Measurements from ENCODE around the gene UNC13C. TPM values are rescaled to one million over a fixed set of nuclear protein-coding genes. Genes with fewer than 3 reads are reported as not detected.

Gene UNC13C
- total RNA-seq, 1 donor from 2014 or later: not detected

DNA sequence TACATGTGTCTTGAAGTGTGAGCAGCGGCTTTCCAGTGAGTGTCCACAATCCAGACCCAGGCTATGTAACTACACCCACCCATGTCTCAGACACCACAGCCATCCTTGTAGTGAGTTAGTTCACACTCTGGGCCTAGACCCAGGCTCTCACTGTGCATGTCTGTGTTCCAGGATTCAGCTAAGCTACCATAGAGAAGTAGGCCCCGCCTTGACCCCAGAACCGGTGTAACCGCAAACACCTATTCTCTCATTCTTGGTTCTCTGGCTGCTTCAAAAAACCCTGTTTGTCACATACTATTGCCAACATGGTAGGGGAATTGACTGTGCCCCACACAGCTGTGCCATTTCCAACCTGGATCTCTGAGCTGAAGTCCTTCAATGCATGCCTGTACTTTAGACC, 657.9 kb downstream of the UNC13C start:
- Mint-ChIP-seq H3K27me3 (no peaks in the 10 kb centered on the region), H3K9me3 (peaks cover 16% of the 10 kb centered on the region), H3K4me1 (no peaks in the 10 kb centered on the region), H3K36me3 (ENCODE audit: low read depth) (no peaks in the 10 kb centered on the region), H3K27ac (no peak overlapping the region), H3K4me3 (no peak overlapping the region)
- ATAC-seq (ENCODE audit: low read depth) (no peak), DNase-seq (no peak)
- CTCF ChIA-PET: no interaction called here
- POLR2A ChIA-PET: no interaction called here
- intact Hi-C loops (cut with micrococcal nuclease): no loop called here
- TF ChIP-seq, protein P1, sequence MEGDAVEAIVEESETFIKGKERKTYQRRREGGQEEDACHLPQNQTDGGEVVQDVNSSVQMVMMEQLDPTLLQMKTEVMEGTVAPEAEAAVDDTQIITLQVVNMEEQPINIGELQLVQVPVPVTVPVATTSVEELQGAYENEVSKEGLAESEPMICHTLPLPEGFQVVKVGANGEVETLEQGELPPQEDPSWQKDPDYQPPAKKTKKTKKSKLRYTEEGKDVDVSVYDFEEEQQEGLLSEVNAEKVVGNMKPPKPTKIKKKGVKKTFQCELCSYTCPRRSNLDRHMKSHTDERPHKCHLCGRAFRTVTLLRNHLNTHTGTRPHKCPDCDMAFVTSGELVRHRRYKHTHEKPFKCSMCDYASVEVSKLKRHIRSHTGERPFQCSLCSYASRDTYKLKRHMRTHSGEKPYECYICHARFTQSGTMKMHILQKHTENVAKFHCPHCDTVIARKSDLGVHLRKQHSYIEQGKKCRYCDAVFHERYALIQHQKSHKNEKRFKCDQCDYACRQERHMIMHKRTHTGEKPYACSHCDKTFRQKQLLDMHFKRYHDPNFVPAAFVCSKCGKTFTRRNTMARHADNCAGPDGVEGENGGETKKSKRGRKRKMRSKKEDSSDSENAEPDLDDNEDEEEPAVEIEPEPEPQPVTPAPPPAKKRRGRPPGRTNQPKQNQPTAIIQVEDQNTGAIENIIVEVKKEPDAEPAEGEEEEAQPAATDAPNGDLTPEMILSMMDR (IDR thresholded peaks at IDR 0.05): no peak

DNA sequence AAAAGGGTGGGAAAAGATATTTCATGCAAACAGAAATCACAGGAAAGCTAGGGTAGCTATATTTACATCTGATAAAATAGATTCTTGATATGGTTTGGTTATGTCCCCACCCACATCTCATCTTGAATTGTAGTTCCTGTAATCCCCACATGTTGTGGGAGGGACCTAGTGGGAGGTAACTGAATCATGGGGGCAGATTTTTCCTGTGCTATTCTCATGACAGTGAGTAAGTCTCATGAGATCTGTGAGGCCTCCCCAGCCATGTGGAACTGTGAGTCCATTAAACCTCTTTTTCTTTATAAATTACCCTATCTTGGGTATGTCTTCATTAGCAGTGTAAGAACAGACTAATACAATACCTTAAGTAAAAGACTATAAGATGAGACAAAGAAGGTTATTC, 660.4 kb downstream of the UNC13C start:
- H3K36me3 Mint-ChIP-seq (ENCODE audit: low read depth): no peaks in the 10 kb centered on the region
- no peak for ATAC-seq (ENCODE audit: low read depth)
- TF ChIP-seq, protein P1 (IDR thresholded peaks at IDR 0.05): no peak
- CTCF ChIA-PET: no interaction called here
- no peak overlapping the region for H3K4me3 Mint-ChIP-seq
- H3K27me3 Mint-ChIP-seq: no peaks in the 10 kb centered on the region
- peaks cover 16% of the 10 kb centered on the region for H3K9me3 Mint-ChIP-seq
- intact Hi-C loops (cut with micrococcal nuclease): no loop called here
- POLR2A ChIA-PET: no interaction called here
- no peak overlapping the region for H3K27ac Mint-ChIP-seq
- H3K4me1 Mint-ChIP-seq: no peaks in the 10 kb centered on the region
- no peak for DNase-seq

DNA sequence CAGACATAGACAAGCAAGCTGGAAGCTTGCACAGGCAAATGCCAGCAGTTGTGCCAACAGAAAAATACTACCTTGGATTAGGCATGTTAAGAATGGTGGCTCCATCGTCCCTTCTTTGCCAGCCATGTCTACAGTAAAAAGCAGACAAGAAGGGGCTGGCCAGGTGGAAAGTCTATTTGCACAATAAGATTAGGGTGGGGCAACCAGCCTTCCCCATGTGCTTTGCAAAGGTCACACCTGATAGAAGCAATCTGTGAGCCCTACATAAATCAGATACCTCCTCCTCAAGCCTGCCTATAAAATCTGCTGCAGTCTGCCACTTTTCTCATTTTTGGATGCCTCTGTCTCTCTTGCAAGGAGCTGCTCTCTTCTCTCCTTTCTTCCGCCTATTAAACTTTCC, 662.6 kb downstream of the UNC13C start:
- DNase-seq (no peak), ATAC-seq (ENCODE audit: low read depth) (no peak)
- H3K36me3 Mint-ChIP-seq (ENCODE audit: low read depth): no peaks in the 10 kb centered on the region
- POLR2A ChIA-PET: no interaction called here
- H3K4me3 Mint-ChIP-seq: no peak overlapping the region
- TF ChIP-seq, protein P1 (IDR thresholded peaks at IDR 0.05): no peak
- peaks cover 16% of the 10 kb centered on the region for H3K9me3 Mint-ChIP-seq
- CTCF ChIA-PET: no interaction called here
- no peaks in the 10 kb centered on the region for H3K27me3 Mint-ChIP-seq
- no peaks in the 10 kb centered on the region for H3K4me1 Mint-ChIP-seq
- no peak overlapping the region for H3K27ac Mint-ChIP-seq
- intact Hi-C loops (cut with micrococcal nuclease): no loop called here

DNA sequence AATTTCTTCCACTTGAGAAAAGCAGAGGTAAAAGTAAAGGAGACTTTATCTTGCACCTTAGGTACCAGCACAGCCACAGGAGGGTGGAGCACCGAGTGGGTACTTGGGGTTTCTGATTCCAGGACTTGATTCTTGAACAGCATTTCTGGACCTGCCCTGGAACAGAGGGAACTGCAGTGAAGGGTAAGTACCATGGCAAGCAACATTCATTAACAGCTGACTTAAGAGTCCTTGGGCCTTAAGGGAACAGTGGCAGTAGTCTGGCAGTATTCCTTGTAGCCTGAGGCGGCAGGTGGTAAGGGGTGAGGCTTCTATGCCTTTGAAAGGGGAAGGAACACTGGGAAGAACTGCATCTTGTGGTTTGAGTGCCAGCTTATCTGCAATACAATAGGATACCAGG, 666.6 kb downstream of the UNC13C start:
- no peaks in the 10 kb centered on the region for H3K4me1 Mint-ChIP-seq
- ChIA-PET POLR2A (no interaction called here), CTCF (interaction anchor here (0.8 kb wide), 1 partner anchor 11 kb away, joined by 3 read pairs; no protein-coding TSS in a partner anchor)
- no peak overlapping the region for H3K4me3 Mint-ChIP-seq
- DNase-seq (no peak), ATAC-seq (ENCODE audit: low read depth) (no peak)
- intact Hi-C loops (cut with micrococcal nuclease): no loop called here
- no peak overlapping the region for H3K27ac Mint-ChIP-seq
- peaks cover 7% of the 10 kb centered on the region for H3K9me3 Mint-ChIP-seq
- H3K27me3 Mint-ChIP-seq: no peaks in the 10 kb centered on the region
- H3K36me3 Mint-ChIP-seq (ENCODE audit: low read depth): no peaks in the 10 kb centered on the region
- TF ChIP-seq, protein P1 (IDR thresholded peaks at IDR 0.05): no peak

DNA sequence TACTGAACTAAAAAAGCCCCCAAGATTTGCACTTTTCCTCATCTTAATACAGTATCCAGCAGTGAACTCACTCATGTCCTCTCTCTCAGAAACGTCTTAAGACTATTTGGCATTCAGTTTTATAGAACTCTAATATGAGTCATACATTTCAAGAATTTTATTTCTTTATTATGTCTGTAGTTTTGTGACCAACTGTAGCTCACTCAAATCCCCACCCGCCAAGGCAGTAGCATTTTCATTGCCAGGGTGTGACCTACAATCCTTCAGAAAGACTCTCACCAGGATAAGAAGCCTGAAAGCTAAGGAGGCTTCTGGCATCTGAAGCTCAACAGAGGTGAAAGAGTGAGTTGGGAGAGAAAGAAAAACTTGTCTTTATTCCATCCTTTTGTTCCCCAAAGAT, 681.4 kb downstream of the UNC13C start:
- H3K9me3 Mint-ChIP-seq: peaks cover 2% of the 10 kb centered on the region
- no peaks in the 10 kb centered on the region for H3K4me1 Mint-ChIP-seq
- no peak overlapping the region for H3K27ac Mint-ChIP-seq
- DNase-seq: no peak
- no peak overlapping the region for H3K4me3 Mint-ChIP-seq
- CTCF ChIA-PET: no interaction called here
- intact Hi-C loops (cut with micrococcal nuclease): no loop called here
- no peaks in the 10 kb centered on the region for H3K27me3 Mint-ChIP-seq
- H3K36me3 Mint-ChIP-seq (ENCODE audit: low read depth): no peaks in the 10 kb centered on the region
- TF ChIP-seq, protein P1 (IDR thresholded peaks at IDR 0.05): no peak
- POLR2A ChIA-PET: no interaction called here
- ATAC-seq (ENCODE audit: low read depth): no peak

All from activated B cell treated with CpG ODN at 0.5 μM for 24 hours (primary cell).